Measurements from ENCODE around the gene CHRNA3.

DNA sequence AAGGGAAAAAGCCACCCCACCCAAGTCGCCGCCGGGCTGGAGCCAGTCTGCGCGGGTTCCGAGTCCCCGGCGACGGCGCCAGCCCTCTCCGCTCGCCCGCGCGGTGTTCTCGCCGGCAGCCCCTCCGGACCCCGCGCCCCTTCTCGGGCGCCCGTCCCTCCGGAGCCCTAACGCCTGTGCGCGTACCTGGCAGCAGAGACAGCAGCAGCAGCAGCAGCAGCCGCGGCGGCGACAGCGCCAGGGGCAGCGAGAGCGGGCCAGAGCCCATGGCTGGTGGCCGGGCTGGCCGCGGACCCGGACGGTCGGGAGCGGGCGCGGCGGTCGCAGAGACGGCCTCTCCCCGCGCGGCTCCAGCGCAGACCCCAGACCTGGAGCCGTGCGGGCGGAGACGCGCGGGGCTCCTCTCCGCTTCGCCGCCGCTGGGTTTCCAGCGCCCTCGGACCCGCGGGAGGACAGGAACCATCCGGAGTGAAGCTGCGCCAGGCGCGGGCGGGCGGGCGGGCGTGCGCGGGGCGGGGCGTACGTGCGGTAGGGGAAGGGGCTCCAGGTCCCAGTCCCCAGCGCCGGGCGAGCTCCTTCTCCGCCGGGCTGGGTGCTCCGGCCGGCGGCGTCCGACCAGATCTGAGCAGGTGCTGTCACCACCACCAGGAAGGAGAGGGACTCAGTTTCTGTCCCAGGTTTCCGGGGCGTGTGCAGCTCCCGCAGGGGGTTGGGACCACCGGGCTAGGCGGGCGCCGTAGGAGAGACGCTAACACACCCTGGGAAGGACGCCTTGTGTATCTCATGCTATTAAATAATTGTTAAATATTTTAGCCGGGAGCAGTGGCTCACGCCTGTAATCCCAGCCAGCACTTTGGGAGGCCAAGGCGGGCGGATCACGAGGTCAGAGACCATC, at the start of gene CHRNA3:
- TF ChIP-seq EZH2 (IDR thresholded peaks at IDR 0.05; ENCODE audit: low read length): no peak
- TF ChIP-seq, protein P1, sequence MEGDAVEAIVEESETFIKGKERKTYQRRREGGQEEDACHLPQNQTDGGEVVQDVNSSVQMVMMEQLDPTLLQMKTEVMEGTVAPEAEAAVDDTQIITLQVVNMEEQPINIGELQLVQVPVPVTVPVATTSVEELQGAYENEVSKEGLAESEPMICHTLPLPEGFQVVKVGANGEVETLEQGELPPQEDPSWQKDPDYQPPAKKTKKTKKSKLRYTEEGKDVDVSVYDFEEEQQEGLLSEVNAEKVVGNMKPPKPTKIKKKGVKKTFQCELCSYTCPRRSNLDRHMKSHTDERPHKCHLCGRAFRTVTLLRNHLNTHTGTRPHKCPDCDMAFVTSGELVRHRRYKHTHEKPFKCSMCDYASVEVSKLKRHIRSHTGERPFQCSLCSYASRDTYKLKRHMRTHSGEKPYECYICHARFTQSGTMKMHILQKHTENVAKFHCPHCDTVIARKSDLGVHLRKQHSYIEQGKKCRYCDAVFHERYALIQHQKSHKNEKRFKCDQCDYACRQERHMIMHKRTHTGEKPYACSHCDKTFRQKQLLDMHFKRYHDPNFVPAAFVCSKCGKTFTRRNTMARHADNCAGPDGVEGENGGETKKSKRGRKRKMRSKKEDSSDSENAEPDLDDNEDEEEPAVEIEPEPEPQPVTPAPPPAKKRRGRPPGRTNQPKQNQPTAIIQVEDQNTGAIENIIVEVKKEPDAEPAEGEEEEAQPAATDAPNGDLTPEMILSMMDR (optimal IDR thresholded peaks at IDR 0.05 in 1 of 3, IDR thresholded peaks at IDR 0.05 in 1 of 3, conservative IDR thresholded peaks at IDR 0.05 in 1 of 3; ENCODE audit: extremely low read depth in 1 of 3, insufficient read depth in 2 of 3, low read length in 3 of 3): no peak

Measured in keratinocyte (primary cell).